ENCODE measurements around the gene GTF3C2. TPM values are rescaled to one million over a fixed set of nuclear protein-coding genes. Genes with fewer than 3 reads are reported as not detected.

The GTF3C2 gene
- total and polyA plus RNA-seq, 9 of the 15 experiments (the other 6 are each of a cell fraction or from before 2014, with no cell fraction given): 35.5 to 96.8 (median 53.0) TPM

DNA sequence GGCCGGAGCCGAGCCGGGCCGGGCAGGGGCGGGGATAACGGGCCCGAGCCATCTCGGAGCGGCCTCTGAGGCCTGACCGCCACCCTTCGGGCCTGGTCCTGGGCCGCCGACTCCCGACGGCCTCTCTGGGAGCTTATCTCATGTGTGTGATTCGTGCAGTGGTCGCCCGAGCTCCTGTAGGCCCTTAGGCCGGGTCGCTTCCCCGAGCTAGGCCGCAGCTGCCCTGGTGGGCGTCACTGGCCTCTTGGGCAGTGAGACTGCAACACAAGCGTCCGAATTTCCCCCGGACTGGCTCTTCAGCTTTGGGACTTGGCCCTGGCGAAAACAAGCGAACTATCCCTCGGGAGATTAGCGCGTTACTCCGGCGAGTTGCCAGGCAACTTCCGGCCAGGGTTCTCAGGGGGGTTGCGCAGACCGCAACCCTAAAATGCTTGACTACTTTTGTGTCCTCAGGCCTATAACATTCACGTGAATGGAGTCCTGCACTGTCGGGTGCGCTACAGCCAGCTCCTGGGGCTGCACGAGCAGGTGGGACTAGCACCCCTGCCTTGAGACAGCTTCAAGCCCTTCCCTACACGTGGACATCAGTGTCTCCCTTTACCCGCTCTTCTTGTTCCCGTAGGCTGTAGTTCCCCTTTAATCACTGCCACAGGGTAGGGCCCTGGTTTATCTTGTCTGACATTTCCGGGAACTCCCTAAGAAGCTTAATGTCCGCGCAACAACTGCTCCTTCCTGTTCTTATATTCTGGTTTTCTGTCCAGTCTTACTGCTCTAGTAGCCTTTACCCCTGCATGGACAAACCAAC is 14.5 kb upstream of the GTF3C2 start (continued):
- TF ChIP-seq ELF1 (tag; IDR thresholded peaks at IDR 0.05) (peak; percentile 85), TOE1 (IDR thresholded peaks at IDR 0.05; ENCODE audit: borderline replicate concordance) (no peak), TOE1 (CRISPR knock-in tag; IDR thresholded peaks at IDR 0.05; ENCODE audit: borderline replicate concordance, low read depth) (no peak), ZNF407 (IDR thresholded peaks at IDR 0.05; ENCODE audit: low read depth) (no peak), PBX2 (CRISPR knock-in tag; IDR thresholded peaks at IDR 0.05; ENCODE audit: low read depth) (no peak), PBX2 (tag; conservative IDR thresholded peaks at IDR 0.05; ENCODE audit: low read depth) (peak; percentile 76), GABPB2 (CRISPR knock-in tag; conservative IDR thresholded peaks at IDR 0.05) (no peak), HDGF (IDR thresholded peaks at IDR 0.05) (no peak), PHB2 (IDR thresholded peaks at IDR 0.05; ENCODE audit: low read depth) (no peak), C11orf30 (IDR thresholded peaks at IDR 0.05; ENCODE audit: low read depth) (no peak), MYC (IDR thresholded peaks at IDR 0.05; ENCODE audit: low read depth, low read length) (peak; percentile 82), MYC (CRISPR knock-in tag; IDR thresholded peaks at IDR 0.05; ENCODE audit: borderline replicate concordance, low read depth) (no peak), CREBBP (IDR thresholded peaks at IDR 0.05; ENCODE audit: low read depth, low read length) (no peak), ZNF174 (CRISPR knock-in tag; IDR thresholded peaks at IDR 0.05) (no peak), RHOXF2B (CRISPR knock-in tag; conservative IDR thresholded peaks at IDR 0.05) (no peak), DACH1 (IDR thresholded peaks at IDR 0.05; ENCODE audit: partially characterized antibody) (no peak)
- TF ChIP-seq, protein P1, sequence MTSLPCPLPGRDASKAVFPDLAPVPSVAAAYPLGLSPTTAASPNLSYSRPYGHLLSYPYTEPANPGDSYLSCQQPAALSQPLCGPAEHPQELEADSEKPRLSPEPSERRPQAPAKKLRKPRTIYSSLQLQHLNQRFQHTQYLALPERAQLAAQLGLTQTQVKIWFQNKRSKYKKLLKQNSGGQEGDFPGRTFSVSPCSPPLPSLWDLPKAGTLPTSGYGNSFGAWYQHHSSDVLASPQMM (CRISPR knock-in tag; IDR thresholded peaks at IDR 0.05): no peak
